Activated CD4-positive, CD25-positive, alpha-beta regulatory T cell treated with anti-CD3 and anti-CD28 coated beads, Interleukin-2, amount 50 U/mL, for 72 hours (primary cell): Measurements from ENCODE around the gene CDH12.
"Not testable (repeated sequence)": the region's sequence is repeated elsewhere in the genome, so short reads cannot be mapped to it uniquely, and the experiment has no call there.

Experiments used
- DNase-seq: peaks from one replicate; pipeline ENCODE4 v3.0.0; 2021

CDH12 gene

GRCh38 chr5:22644859-22645258 lies 208.3 kb downstream of the CDH12 start:
- no peak for DNase-seq

GRCh38 chr5:22643356-22643755 lies 209.8 kb downstream of the CDH12 start:
- no peak for DNase-seq

- no peak for DNase-seq
Observed at GRCh38 chr5:22631683-22632082, 221.5 kb downstream of the CDH12 start.

GRCh38 chr5:22627029-22627428 lies 226.1 kb downstream of the CDH12 start:
- DNase-seq, result no peak

- DNase-seq, result no peak
Observed at GRCh38 chr5:22625451-22625850, 227.7 kb downstream of the CDH12 start.

- no peak for DNase-seq
Observed at GRCh38 chr5:22621084-22621483, 232.1 kb downstream of the CDH12 start.

GRCh38 chr5:22615964-22616363 lies 237.2 kb downstream of the CDH12 start:
- no peak for DNase-seq

GRCh38 chr5:22614486-22615094 lies 238.6 kb downstream of the CDH12 start:
- DNase-seq, result no peak

GRCh38 chr5:22612928-22613327 lies 240.2 kb downstream of the CDH12 start:
- no peak for DNase-seq

- DNase-seq, result no peak
Observed at GRCh38 chr5:22611327-22611726, 241.8 kb downstream of the CDH12 start.

GRCh38 chr5:22607498-22607897 lies 245.6 kb downstream of the CDH12 start:
- DNase-seq, result not testable (repeated sequence)

GRCh38 chr5:22605473-22605872 lies 247.7 kb downstream of the CDH12 start:
- DNase-seq, result no peak

GRCh38 chr5:22604711-22605110 lies 248.4 kb downstream of the CDH12 start:
- DNase-seq, result no peak

- no peak for DNase-seq
Observed at GRCh38 chr5:22598796-22599195, 254.3 kb downstream of the CDH12 start.

- DNase-seq, result no peak
Observed at GRCh38 chr5:22596404-22596970, 256.7 kb downstream of the CDH12 start.

- DNase-seq, result no peak
Observed at GRCh38 chr5:22594491-22594890, 258.7 kb downstream of the CDH12 start.

- DNase-seq, result no peak
Observed at GRCh38 chr5:22593592-22593991, 259.6 kb downstream of the CDH12 start.

GRCh38 chr5:22591461-22591860 lies 261.7 kb downstream of the CDH12 start:
- DNase-seq, result no peak

- no peak for DNase-seq
Observed at GRCh38 chr5:22590677-22591268, 262.4 kb downstream of the CDH12 start.

- no peak for DNase-seq
Observed at GRCh38 chr5:22577711-22578110, 275.4 kb downstream of the CDH12 start.

GRCh38 chr5:22577006-22577405 lies 276.1 kb downstream of the CDH12 start:
- no peak for DNase-seq

GRCh38 chr5:22572941-22573340 lies 280.2 kb downstream of the CDH12 start:
- DNase-seq, result no peak

GRCh38 chr5:22567983-22568382 lies 285.2 kb downstream of the CDH12 start:
- DNase-seq, result no peak

- no peak for DNase-seq
Observed at GRCh38 chr5:22560147-22560546, 293.0 kb downstream of the CDH12 start.

- no peak for DNase-seq
Observed at GRCh38 chr5:22557251-22557650, 295.9 kb downstream of the CDH12 start.
